Heart right ventricle (tissue), 16 donors: ENCODE data around the gene P3H3. TPM values are rescaled to one million over a fixed set of nuclear protein-coding genes. Genes with fewer than 3 reads are reported as not detected.
"Not testable (repeated sequence)": the region's sequence is repeated elsewhere in the genome, so short reads cannot be mapped to it uniquely, and the experiment has no call there.

Experiments
- ATAC-seq, 8 donors: fragments of 200-7000 bp; cut with Tn5 transposase; one replicate each; pipeline ENCODE4 v1.9.1; 2020; ENCODE audit warnings: mild to moderate bottlenecking in 8 of 8, moderate library complexity in 8 of 8, moderate number of reproducible peaks in 1 of 8
- DNase-seq, 2 donors: peaks; one replicate each; pipeline ENCODE4 v3.0.0-alpha.2; 2020
- H3K27ac ChIP-seq, 10 donors: fragments of 200-600 bp; sonication (generic) in 2 of 10; one replicate each; pipeline versions ENCODE4 v1.5.0 to v1.8.0; 2020 to 2022; ENCODE audit warnings: mild to moderate bottlenecking in 3 of 10
- H3K27me3 ChIP-seq, 7 donors: fragments of 200-600 bp; one replicate each; pipeline ENCODE4 v1.8.0; 2021 to 2022; ENCODE audit warnings: mild to moderate bottlenecking in 2 of 7
- H3K36me3 ChIP-seq, 9 donors: fragments of 200-600 bp; sonication (generic) in 1 of 9; one replicate each; pipeline versions ENCODE4 v1.5.0 to v1.8.0; 2020 to 2022; ENCODE audit warnings: mild to moderate bottlenecking in 2 of 9
- H3K4me1 ChIP-seq, 9 donors: fragments of 200-600 bp; sonication (generic) in 1 of 9; one replicate each; pipeline versions ENCODE4 v1.5.0 to v1.8.0; 2020 to 2022; ENCODE audit warnings: mild to moderate bottlenecking in 4 of 9
- H3K4me3 ChIP-seq, 10 donors: fragments of 200-600 bp; sonication (generic) in 2 of 10; one replicate each; pipeline versions ENCODE4 v1.5.0 to v1.8.0; 2020 to 2022; ENCODE audit warnings: mild to moderate bottlenecking in 7 of 10, moderate library complexity in 2 of 10
- H3K9me3 ChIP-seq, 11 donors: fragments of 200-600 bp in 10 of 11; sonication (generic) in 2 of 11; one replicate each; pipeline versions ENCODE4 v1.5.0 to v1.8.0; 2013 to 2022; ENCODE audit warnings: mild to moderate bottlenecking in 2 of 11, control low read depth in 1 of 11, moderate library complexity in 1 of 11
- CTCF ChIP-seq, 9 donors: fragments of 200-600 bp; sonication (generic) in 2 of 9; IDR thresholded peaks; one replicate each; pipeline versions ENCODE4 v1.5.0 to v1.8.0; 2021 to 2022; ENCODE audit warnings: antibody characterized with exemption in 9 of 9, mild to moderate bottlenecking in 5 of 9, moderate library complexity in 1 of 9
- WGBS, 2 donors: extraction: QIAGEN DNeasy Blood & Tissue Kit; methylation state at CpG; one replicate each; pipeline ENCODE4 v1.1.7; 2013; ENCODE audit warnings: inconsistent platforms in 1 of 2; 5-methylcytosine and 5-hydroxymethylcytosine counted together
- intact Hi-C, 10 donors: fragments of 100-400 bp; cut with DNase I; formaldehyde crosslinking; loops; one replicate each; pipeline versions ENCODE4 v1.11.1 to v1.14.2; 2022
- polyA plus RNA-seq, 2 donors: library from polyadenylated mRNA; stranded (reverse); fragments of 200-250 nt; gene quantifications; one replicate each; pipeline ENCODE4 v1.2.3, GENCODE V29; 2013
- total RNA-seq, 10 donors: library from RNA; stranded (reverse); fragmentation: NEBNext Ultra II Directional in 3 of 10; extraction: Animal tissue kit (Norgen Biotek cat#: 25700) in 3 of 10; gene quantifications; one replicate each; pipeline versions ENCODE4 v1.2.1 to v1.2.4, GENCODE V29; 2021 to 2023
- donor health status: Arrhythmogenic right ventricular cardiomyopathy.
- donor health status: ischemic (EF 13 %, LVEDD 7.1; RV severe dilation, severe dysfunction).
- donor health status: healthy with polysubstance abuse.
- donor health status: DM: no; HTN: yes; CAD: no.
- donor health status: DM: no; HTN: no; CAD: no.
- donor health status: ischemic (EF 25% LVEDD 6.9; RV normal size, moderate dysfunction).
- donor health status: ischemic (EF 25% LVEDD 5.7; RV mildly dilated, moderate dysfunction).
- donor health status: healthy.
- donor health status: DM: yes; HTN: yes; CAD: no.
- donor health status: Ischemic cardiomyopathy.
- donor health status: ischemic (EF 35%, LVEDD 5.7; RV mildly dilated, moderate dysfunction).
- donor health status: nonischemic (EF 11% LVEDD 7.7; RV severe dilation, severe dysfunction).
- donor health status: DM: yes; HTN: yes; CAD: no.
- donor health status: PGD.
- donor health status: ischemic (EF 29% LVEDD 5.4; RV normal size, mild dysfunction).
- donor health status: nonischemic (EF 23%, LVEDD 6.1; RV moderate dilation, normal function).

The P3H3 gene
- total and polyA plus RNA-seq, 12 donors = 6.4 to 37.8 (median 16.0) TPM

GRCh38 chr12:6869049-6870021 is 41.1 kb downstream of the P3H3 start:
- Histone ChIP-seq H3K4me1 (peaks cover 32 to 65% (median 56%) of the 10 kb centered on the region in 9 donors), H3K9me3 (no peaks in the 10 kb centered on the region), H3K27me3 (no peaks in the 10 kb centered on the region), H3K36me3 (peaks cover 0 to 50% (median 26%) of the 10 kb centered on the region in 9 donors), H3K4me3 (peak overlapping the region; percentile 81 to 100 (median 98)), H3K27ac (peak overlapping the region in 9 of 10 donors; percentile 98 to 100 (median 100))
- peak; percentile 81 to 95 (median 92) for TF ChIP-seq CTCF (IDR thresholded peaks at IDR 0.05)
- ATAC-seq (peak in 2 of 8 donors; percentile 1 to 4), DNase-seq (peak; percentile 71 to 78)
- intact Hi-C loops = loop anchor here in 4 of 10 donors (2.0 to 10.0 kb wide), 5 partner anchors 58 to 98 kb away; partner anchors contain the start of genes ATN1 (in 1 of the 4), C12orf57 (in 1 of the 4) and RNU7-1 (in 1 of the 4)
- 31 to 32% methylated on average over 12 of the region's 12 CpGs for WGBS, 2 donors

- Histone ChIP-seq H3K4me1 (peaks cover 32 to 69% (median 56%) of the 10 kb centered on the region in 9 donors), H3K27ac (peak overlapping the region in 1 of 10 donors; percentile 100), H3K36me3 (peaks cover 0 to 41% (median 18%) of the 10 kb centered on the region in 9 donors)
- intact Hi-C loops = loop anchor here in 3 of 10 donors (2.0 to 5.0 kb wide), 3 partner anchors 57 to 97 kb away; partner anchors contain the start of gene ATN1 (in 1 of the 3)
- WGBS, 2 donors = 61% methylated on average over 4 of the region's 4 CpGs
- not testable (repeated sequence) for ATAC-seq, H3K27me3 ChIP-seq, H3K4me3 ChIP-seq, H3K9me3 ChIP-seq, DNase-seq
Observed at GRCh38 chr12:6870304-6870703, 42.1 kb downstream of the P3H3 start.

GRCh38 chr12:6871052-6871957 is 43.1 kb downstream of the P3H3 start:
- no peak for DNase-seq
- no peak for TF ChIP-seq CTCF (IDR thresholded peaks at IDR 0.05)
- Histone ChIP-seq H3K36me3 (peaks cover 0 to 41% (median 18%) of the 10 kb centered on the region in 9 donors), H3K9me3 (no peaks in the 10 kb centered on the region), H3K4me1 (peaks cover 32 to 69% (median 56%) of the 10 kb centered on the region in 9 donors), H3K27ac (peak overlapping the region in 7 of 10 donors; percentile 44 to 91 (median 89)), H3K4me3 (peak overlapping the region in 6 of 10 donors; percentile 74 to 95 (median 82)), H3K27me3 (no peaks in the 10 kb centered on the region)
- intact Hi-C loops = loop anchor here in 3 of 10 donors (2.0 to 5.0 kb wide), 3 partner anchors 56 to 96 kb away; partner anchors contain the start of gene ATN1 (in 1 of the 3)
- 76 to 79% methylated on average over 12 of the region's 12 CpGs for WGBS, 2 donors
- ATAC-seq = no peak
